Mucosa of rectum (tissue), 2 donors: ENCODE data around the gene PHLPP1.

ENCODE experiments used
- H3K27ac ChIP-seq, 2 donors: one replicate each; pipeline ENCODE4 v1.7.0; 2013; ENCODE audit warnings: inconsistent platforms in 2 of 2, low read depth in 2 of 2, low read length in 2 of 2
- H3K27me3 ChIP-seq, 2 donors: one replicate each; pipeline ENCODE4 v1.7.0; 2013; ENCODE audit warnings: low read length in 2 of 2; ENCODE audit not compliant: control insufficient read depth in 2 of 2, insufficient read depth in 2 of 2
- H3K36me3 ChIP-seq, 2 donors: one replicate each; pipeline ENCODE4 v1.7.0; 2013; ENCODE audit warnings: low read length in 2 of 2; ENCODE audit not compliant: control insufficient read depth in 2 of 2, insufficient read depth in 2 of 2
- H3K4me1 ChIP-seq, 2 donors: one replicate each; pipeline ENCODE4 v1.7.0; 2013; ENCODE audit warnings: low read length in 2 of 2, mild to moderate bottlenecking in 1 of 2; ENCODE audit not compliant: control insufficient read depth in 2 of 2, insufficient read depth in 2 of 2
- H3K4me3 ChIP-seq, 2 donors: one replicate each; pipeline ENCODE4 v1.7.0; 2013; ENCODE audit warnings: low read length in 2 of 2
- H3K9ac ChIP-seq, 2 donors: one replicate each; pipeline ENCODE4 v1.7.0; 2013; ENCODE audit warnings: low read length in 2 of 2, low read depth in 1 of 2, mild to moderate bottlenecking in 1 of 2
- H3K9me3 ChIP-seq, 2 donors: one replicate each; pipeline ENCODE4 v1.7.0; 2013; ENCODE audit warnings: low read length in 2 of 2; ENCODE audit not compliant: control insufficient read depth in 2 of 2
- donor health status: healthy.
- donor health status: Normal muscosa, but diverticular disease.

PHLPP1 gene

DNA sequence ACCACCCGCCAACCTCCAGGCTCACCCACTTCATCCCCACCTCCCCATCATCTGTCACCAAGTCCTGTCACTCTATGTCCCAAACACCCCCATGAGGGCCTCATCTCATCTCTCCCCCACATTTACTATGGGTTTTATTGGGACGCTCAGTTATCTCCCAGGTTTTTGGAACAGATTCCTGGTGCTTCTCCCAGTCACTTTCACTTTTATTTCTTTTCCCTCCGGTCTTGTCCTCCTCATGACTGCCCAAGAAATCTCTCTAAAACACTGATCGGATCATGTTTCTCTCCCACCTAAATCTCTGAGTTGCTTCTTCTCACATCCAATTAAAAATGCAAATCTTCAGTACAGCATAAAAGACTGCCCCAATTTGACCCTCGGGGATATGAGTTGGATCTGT, 273.1 kb downstream of the PHLPP1 start:
- Histone ChIP-seq H3K4me3 (peak overlapping the region in 1 of 2 donors; percentile 26), H3K4me1 (no peaks in the 10 kb centered on the region), H3K9ac (no peak overlapping the region), H3K9me3 (no peaks in the 10 kb centered on the region), H3K27me3 (no peaks in the 10 kb centered on the region), H3K36me3 (no peaks in the 10 kb centered on the region), H3K27ac (no peak overlapping the region)

DNA sequence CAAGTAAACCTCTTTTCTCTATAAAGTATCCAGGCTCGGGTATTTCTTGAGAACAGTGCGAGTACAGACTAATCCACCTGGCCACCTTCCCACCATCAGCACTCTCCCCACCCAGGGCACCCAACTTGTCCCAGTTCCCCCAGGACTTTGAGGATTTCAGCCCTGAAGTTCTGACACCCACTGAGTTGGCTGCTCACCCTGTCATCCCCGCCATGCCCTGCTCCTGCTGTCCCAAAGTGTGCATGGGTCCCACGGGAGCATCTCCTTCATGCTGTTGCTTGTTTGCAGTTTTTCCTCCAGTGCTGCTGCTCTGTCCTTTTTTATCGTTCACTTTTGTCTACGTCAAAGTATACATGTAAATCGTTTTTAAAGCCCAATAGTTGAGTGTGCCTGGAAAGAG, 273.9 kb downstream of the PHLPP1 start:
- Histone ChIP-seq H3K4me1 (no peaks in the 10 kb centered on the region), H3K27ac (no peak overlapping the region), H3K9me3 (no peaks in the 10 kb centered on the region), H3K36me3 (no peaks in the 10 kb centered on the region), H3K9ac (no peak overlapping the region), H3K27me3 (no peaks in the 10 kb centered on the region), H3K4me3 (no peak overlapping the region)

- no peak overlapping the region for H3K9ac ChIP-seq
- no peaks in the 10 kb centered on the region for H3K9me3 ChIP-seq
- H3K27me3 ChIP-seq, result no peaks in the 10 kb centered on the region
- no peaks in the 10 kb centered on the region for H3K4me1 ChIP-seq
- H3K4me3 ChIP-seq, result no peak overlapping the region
- no peak overlapping the region for H3K27ac ChIP-seq
- H3K36me3 ChIP-seq, result no peaks in the 10 kb centered on the region
Observed at GRCh38 chr18:62990653-62991052, 275.3 kb downstream of the PHLPP1 start.

- H3K27ac ChIP-seq, result no peak overlapping the region
- no peaks in the 10 kb centered on the region for H3K4me1 ChIP-seq
- no peak overlapping the region for H3K9ac ChIP-seq
- no peaks in the 10 kb centered on the region for H3K36me3 ChIP-seq
- H3K4me3 ChIP-seq, result no peak overlapping the region
- no peaks in the 10 kb centered on the region for H3K27me3 ChIP-seq
- H3K9me3 ChIP-seq, result no peaks in the 10 kb centered on the region
Observed at GRCh38 chr18:62991389-62991788, 276.0 kb downstream of the PHLPP1 start.

- Histone ChIP-seq H3K27ac (no peak overlapping the region), H3K9ac (no peak overlapping the region), H3K27me3 (no peaks in the 10 kb centered on the region), H3K36me3 (no peaks in the 10 kb centered on the region), H3K4me1 (no peaks in the 10 kb centered on the region), H3K9me3 (no peaks in the 10 kb centered on the region), H3K4me3 (no peak overlapping the region)
Observed at GRCh38 chr18:62991959-62992358, 276.6 kb downstream of the PHLPP1 start.

- H3K27ac ChIP-seq, result no peak overlapping the region
- no peaks in the 10 kb centered on the region for H3K9me3 ChIP-seq
- H3K9ac ChIP-seq, result no peak overlapping the region
- no peaks in the 10 kb centered on the region for H3K4me1 ChIP-seq
- no peaks in the 10 kb centered on the region for H3K36me3 ChIP-seq
- no peak overlapping the region for H3K4me3 ChIP-seq
- H3K27me3 ChIP-seq, result no peaks in the 10 kb centered on the region
Observed at GRCh38 chr18:62992877-62993365, 277.6 kb downstream of the PHLPP1 start.

DNA sequence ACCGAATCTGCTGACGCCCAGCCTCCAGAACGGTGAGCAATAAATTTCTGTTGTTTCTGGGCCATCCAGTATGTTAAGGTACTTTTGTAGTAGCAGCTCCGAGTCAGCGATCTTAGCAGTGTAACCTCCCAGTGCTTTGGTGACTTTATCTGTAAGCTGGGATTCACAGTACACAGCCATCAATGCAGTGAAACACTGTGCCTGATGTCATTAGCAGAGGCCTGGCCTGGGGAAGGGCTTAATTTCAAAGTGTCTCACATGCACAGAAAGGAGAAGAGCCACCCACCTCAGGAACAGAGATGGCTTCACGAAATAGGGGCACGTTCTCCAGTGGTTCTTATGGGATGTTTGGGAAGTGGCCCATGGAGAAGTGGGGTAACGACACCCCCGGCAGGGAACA, 281.2 kb downstream of the PHLPP1 start:
- no peak overlapping the region for H3K4me3 ChIP-seq
- no peak overlapping the region for H3K27ac ChIP-seq
- no peaks in the 10 kb centered on the region for H3K4me1 ChIP-seq
- no peaks in the 10 kb centered on the region for H3K36me3 ChIP-seq
- no peaks in the 10 kb centered on the region for H3K9me3 ChIP-seq
- H3K27me3 ChIP-seq, result no peaks in the 10 kb centered on the region
- no peak overlapping the region for H3K9ac ChIP-seq

DNA sequence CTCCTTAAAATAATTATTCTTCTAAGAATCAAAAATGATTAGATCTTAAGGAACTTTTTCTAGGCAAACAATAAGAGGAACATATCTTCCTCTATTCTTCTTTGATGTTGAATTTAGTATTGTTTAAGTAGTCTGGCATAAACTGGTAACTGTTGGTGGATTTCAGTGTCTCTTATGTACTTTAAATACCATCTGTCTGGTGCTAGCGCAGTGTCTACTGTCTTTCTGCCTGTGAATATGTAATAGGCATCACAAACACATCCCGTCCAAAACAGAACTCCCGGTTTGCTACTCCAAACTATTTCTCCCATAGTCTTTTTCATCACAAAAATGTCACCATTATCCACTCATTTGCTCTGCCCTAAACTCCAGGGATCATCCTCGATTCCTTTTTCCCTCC, 281.7 kb downstream of the PHLPP1 start:
- Histone ChIP-seq H3K27me3 (no peaks in the 10 kb centered on the region), H3K27ac (no peak overlapping the region), H3K4me1 (no peaks in the 10 kb centered on the region), H3K9me3 (no peaks in the 10 kb centered on the region), H3K36me3 (no peaks in the 10 kb centered on the region), H3K4me3 (no peak overlapping the region), H3K9ac (no peak overlapping the region)

DNA sequence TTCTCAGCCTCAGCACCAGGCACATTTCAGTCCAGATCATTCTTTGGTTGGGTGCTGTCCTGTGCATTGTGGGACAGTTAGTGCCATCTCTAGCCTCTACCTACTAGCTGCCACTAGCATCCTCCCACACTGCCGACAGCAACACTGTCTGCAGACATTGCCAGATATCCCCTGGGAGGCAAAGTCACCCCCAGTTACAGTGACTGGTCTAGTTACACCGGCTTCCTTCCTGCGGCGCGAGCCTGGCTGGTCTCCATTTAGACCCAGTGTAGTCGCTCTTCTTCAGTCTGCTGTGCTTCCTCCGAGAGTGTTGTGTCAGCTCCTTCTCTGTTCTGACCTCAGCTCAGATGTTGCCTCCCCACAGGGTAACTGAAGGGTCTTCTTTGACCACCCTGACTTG, 283.1 kb downstream of the PHLPP1 start:
- Histone ChIP-seq H3K27ac (no peak overlapping the region), H3K4me1 (no peaks in the 10 kb centered on the region), H3K27me3 (no peaks in the 10 kb centered on the region), H3K9me3 (no peaks in the 10 kb centered on the region), H3K36me3 (no peaks in the 10 kb centered on the region), H3K9ac (no peak overlapping the region), H3K4me3 (no peak overlapping the region)

DNA sequence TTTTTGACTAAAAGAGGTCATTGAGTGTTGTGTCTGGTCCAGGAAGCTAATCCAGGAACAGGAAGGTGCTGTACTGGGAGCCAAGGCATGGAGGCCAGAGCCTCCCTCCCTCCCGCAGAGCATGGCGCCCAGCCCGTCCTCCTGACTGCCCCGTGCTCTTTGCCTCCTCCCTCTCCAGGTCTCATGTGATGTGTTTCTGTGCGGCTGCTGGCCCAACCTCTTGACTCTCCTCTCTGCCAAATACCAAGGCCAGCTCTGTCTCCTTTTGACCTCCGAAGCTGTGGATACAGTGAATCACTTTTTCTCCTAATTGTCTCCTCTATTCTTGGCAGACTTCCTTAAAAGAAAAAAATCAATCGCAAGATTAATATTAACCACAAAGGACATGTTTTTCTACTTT, 284.1 kb downstream of the PHLPP1 start:
- Histone ChIP-seq H3K4me1 (no peaks in the 10 kb centered on the region), H3K9ac (no peak overlapping the region), H3K27ac (no peak overlapping the region), H3K9me3 (no peaks in the 10 kb centered on the region), H3K4me3 (no peak overlapping the region), H3K36me3 (no peaks in the 10 kb centered on the region), H3K27me3 (no peaks in the 10 kb centered on the region)

DNA sequence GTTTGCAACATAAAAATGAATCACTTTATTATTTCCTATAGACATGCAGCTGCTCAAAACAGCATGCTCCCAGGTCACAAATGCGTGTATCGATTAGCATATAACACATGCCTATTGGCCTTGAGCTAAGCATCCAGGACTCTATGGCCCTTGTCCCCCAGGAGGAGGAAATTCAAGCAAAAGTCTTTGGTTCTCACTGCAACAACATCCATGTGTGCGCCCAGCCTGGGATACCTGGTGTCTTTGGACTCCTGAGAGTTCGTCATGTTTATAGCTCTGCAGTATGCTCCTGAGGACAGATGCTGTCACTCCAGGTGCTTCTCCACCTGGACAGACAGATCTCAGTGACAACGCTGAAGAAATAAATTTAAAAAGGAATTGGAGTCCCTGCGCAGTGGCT, 284.6 kb downstream of the PHLPP1 start:
- Histone ChIP-seq H3K27ac (no peak overlapping the region), H3K36me3 (no peaks in the 10 kb centered on the region), H3K27me3 (no peaks in the 10 kb centered on the region), H3K4me3 (no peak overlapping the region), H3K9me3 (no peaks in the 10 kb centered on the region), H3K9ac (no peak overlapping the region), H3K4me1 (no peaks in the 10 kb centered on the region)
